Measurements from ENCODE around the gene ZNF100.

DNA sequence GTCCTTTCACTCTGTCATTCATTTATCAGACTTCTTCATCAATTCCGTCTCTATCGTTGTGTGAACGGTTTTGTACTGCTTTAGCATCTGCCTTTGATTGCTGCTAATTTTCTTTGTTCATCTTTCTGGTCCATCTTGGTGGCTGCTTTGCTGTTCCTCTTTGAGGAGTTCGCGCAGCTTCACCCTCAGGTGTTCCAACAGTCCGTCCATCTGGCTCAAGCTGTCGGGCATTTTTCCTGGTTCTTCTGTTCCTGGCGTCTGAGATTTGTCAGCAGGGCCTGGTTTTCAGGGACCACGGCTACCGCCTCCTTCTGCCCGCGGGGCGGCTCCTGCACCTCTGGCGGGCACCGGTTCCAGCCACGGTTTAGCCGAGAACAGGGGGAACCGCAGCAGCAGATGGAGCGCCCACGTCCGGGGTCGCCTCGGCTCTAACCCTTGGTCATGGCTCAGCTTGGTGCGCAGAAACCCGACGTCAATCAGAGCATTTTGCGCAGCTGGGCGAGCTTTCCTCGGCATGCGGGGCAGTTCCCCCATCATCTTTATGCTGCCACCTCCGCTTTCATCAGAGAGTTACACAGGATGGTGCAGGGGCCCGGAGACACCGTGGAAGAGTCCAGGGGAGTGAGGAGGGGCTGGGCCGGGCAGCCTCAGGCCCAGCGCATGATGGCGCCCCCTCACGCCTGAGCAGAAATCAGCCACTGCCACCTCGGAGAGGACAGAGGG is 89.5 kb downstream of the ZNF100 start:
- TF ChIP-seq, protein P1, sequence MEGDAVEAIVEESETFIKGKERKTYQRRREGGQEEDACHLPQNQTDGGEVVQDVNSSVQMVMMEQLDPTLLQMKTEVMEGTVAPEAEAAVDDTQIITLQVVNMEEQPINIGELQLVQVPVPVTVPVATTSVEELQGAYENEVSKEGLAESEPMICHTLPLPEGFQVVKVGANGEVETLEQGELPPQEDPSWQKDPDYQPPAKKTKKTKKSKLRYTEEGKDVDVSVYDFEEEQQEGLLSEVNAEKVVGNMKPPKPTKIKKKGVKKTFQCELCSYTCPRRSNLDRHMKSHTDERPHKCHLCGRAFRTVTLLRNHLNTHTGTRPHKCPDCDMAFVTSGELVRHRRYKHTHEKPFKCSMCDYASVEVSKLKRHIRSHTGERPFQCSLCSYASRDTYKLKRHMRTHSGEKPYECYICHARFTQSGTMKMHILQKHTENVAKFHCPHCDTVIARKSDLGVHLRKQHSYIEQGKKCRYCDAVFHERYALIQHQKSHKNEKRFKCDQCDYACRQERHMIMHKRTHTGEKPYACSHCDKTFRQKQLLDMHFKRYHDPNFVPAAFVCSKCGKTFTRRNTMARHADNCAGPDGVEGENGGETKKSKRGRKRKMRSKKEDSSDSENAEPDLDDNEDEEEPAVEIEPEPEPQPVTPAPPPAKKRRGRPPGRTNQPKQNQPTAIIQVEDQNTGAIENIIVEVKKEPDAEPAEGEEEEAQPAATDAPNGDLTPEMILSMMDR (IDR thresholded peaks at IDR 0.05; ENCODE audit: low read depth, low read length): no peak
- no peak for TF ChIP-seq EZH2phosphoT487 (IDR thresholded peaks at IDR 0.05; ENCODE audit: low read depth)
